H1 (cell line): ENCODE results near the gene SLC1A3. TPM values are rescaled to one million over a fixed set of nuclear protein-coding genes. Genes with fewer than 3 reads are reported as not detected.

Experiments
- CTCF ChIA-PET: fragments of 300-600 bp; sonication (Branson Sonifier 250); formaldehyde crosslinking; loops from one replicate; lab custom pipeline; 2021; ENCODE audit not compliant: partially characterized antibody; lab: Charles Lee
- POLR2A ChIA-PET: fragments of 300-600 bp; sonication (Branson Sonifier 250); formaldehyde crosslinking; loops from one replicate; lab custom pipeline; 2021; ENCODE audit warnings: inconsistent platforms; ENCODE audit not compliant: partially characterized antibody; lab: Charles Lee
- DNase-seq, 2 experiments: peaks; one replicate each; pipeline versions ENCODE4 v3.0.0 to v3.0.0-alpha.2; 2010 to 2022; ENCODE audit warnings: low spot score in 2 of 2, low read depth in 1 of 2, mixed read lengths in 1 of 2
- FAIRE-seq: peaks from 2 replicates; lab custom pipeline; 2011; peaks lifted over from hg19 to GRCh38; lab: Jason Lieb, UNC
- H2AFZ ChIP-seq: 2 replicates; pipeline ENCODE4 v1.8.1; 2012; ENCODE audit warnings: low read length, inconsistent platforms
- H2AK5ac ChIP-seq: 2 replicates; pipeline ENCODE4 v1.6.1; 2013; ENCODE audit warnings: low read depth, low read length
- H2BK120ac ChIP-seq: replicated peaks from 2 replicates; pipeline ENCODE3; 2013; ENCODE audit warnings: low read depth, low read length, inconsistent platforms
- H2BK12ac ChIP-seq: 2 replicates; pipeline ENCODE4 v1.6.1; 2013; ENCODE audit warnings: low read depth, low read length
- H2BK15ac ChIP-seq: 2 replicates; pipeline ENCODE4 v1.6.1; 2013; ENCODE audit warnings: low read length
- H2BK20ac ChIP-seq: 2 replicates; pipeline ENCODE4 v1.6.1; 2013; ENCODE audit warnings: low read length
- H2BK5ac ChIP-seq: 2 replicates; pipeline ENCODE4 v1.6.1; 2013; ENCODE audit warnings: low read depth, low read length
- H3K14ac ChIP-seq: 2 replicates; pipeline ENCODE4 v1.6.1; 2013; ENCODE audit warnings: inconsistent platforms; ENCODE audit not compliant: insufficient read length
- H3K18ac ChIP-seq: 2 replicates; pipeline ENCODE4 v1.6.1; 2013; ENCODE audit warnings: low read length; ENCODE audit errors: extremely low read depth
- H3K23ac ChIP-seq: 2 replicates; pipeline ENCODE4 v1.6.1; 2013; ENCODE audit warnings: inconsistent platforms; ENCODE audit not compliant: insufficient read length
- H3K23me2 ChIP-seq: 2 replicates; pipeline ENCODE4 v1.6.1; 2013; ENCODE audit warnings: low read depth, low read length
- H3K27ac ChIP-seq: 2 replicates; pipeline ENCODE4 v1.6.1; 2011; ENCODE audit warnings: low read depth, low read length, inconsistent platforms
- H3K27me3 ChIP-seq, 4 experiments: replicated peaks in 1 of 4; 1 replicate in 1 of 4; 2 replicates in 3 of 4; pipeline versions ENCODE4 v1.6.1 to v1.8.1; 2011 to 2013; ENCODE audit warnings: low read length in 3 of 4, mild to moderate bottlenecking in 3 of 4, inconsistent platforms in 2 of 4, mixed read lengths in 2 of 4, moderate library complexity in 1 of 4; ENCODE audit not compliant: control insufficient read depth in 3 of 4, insufficient read depth in 3 of 4; ENCODE audit errors: extremely low read depth in 1 of 4
- H3K36me3 ChIP-seq, 4 experiments: 2 replicates each; pipeline versions ENCODE4 v1.6.1 to v1.8.1; 2011 to 2013; ENCODE audit warnings: mild to moderate bottlenecking in 4 of 4, low read length in 3 of 4, moderate library complexity in 2 of 4, control low read depth in 1 of 4, inconsistent platforms in 1 of 4; ENCODE audit not compliant: insufficient read depth in 4 of 4, control insufficient read depth in 2 of 4
- H3K4ac ChIP-seq: replicated peaks from 2 replicates; pipeline ENCODE3; 2013; ENCODE audit warnings: low read length, low read depth, mixed read lengths, inconsistent platforms; ENCODE audit not compliant: insufficient read length
- H3K4me1 ChIP-seq, 4 experiments: replicated peaks in 1 of 4; 1 replicate in 1 of 4; 2 replicates in 3 of 4; pipeline versions ENCODE4 v1.6.1 to v1.8.1; 2011 to 2013; ENCODE audit warnings: low read length in 3 of 4, inconsistent platforms in 2 of 4, mixed read lengths in 1 of 4; ENCODE audit not compliant: insufficient read depth in 4 of 4, control insufficient read depth in 3 of 4
- H3K4me2 ChIP-seq, 2 experiments: 2 replicates each; pipeline versions ENCODE4 v1.6.1 to v1.8.1; 2011 to 2013; ENCODE audit warnings: low read depth in 2 of 2, low read length in 2 of 2, control low read depth in 1 of 2, inconsistent platforms in 1 of 2, mild to moderate bottlenecking in 1 of 2; ENCODE audit not compliant: insufficient read depth in 1 of 2
- H3K4me3 ChIP-seq, 4 experiments: fragments of 200-600, 300-600 bp in 1 of 4; sonication (generic), shearing (Covaris generic), sonication (Bioruptor Twin) in 1 of 4; 2 replicates each; pipeline versions ENCODE4 v1.5.1 to v1.8.1; 2011 to 2016; ENCODE audit warnings: low read length in 4 of 4, low read depth in 3 of 4, control low read depth in 2 of 4, inconsistent platforms in 2 of 4, mild to moderate bottlenecking in 2 of 4, mixed read lengths in 1 of 4, moderate library complexity in 1 of 4; ENCODE audit not compliant: insufficient read depth in 2 of 4; ENCODE audit errors: extremely low read depth in 1 of 4
- H3K56ac ChIP-seq: replicated peaks from 2 replicates; pipeline ENCODE3; 2013; ENCODE audit warnings: low read depth, mild to moderate bottlenecking, mixed read lengths, low read length, inconsistent platforms; ENCODE audit not compliant: insufficient read length
- H3K79me1 ChIP-seq: 2 replicates; pipeline ENCODE4 v1.6.1; 2013; ENCODE audit warnings: low read depth, low read length, control low read depth
- H3K79me2 ChIP-seq, 2 experiments: 2 replicates each; pipeline versions ENCODE4 v1.6.1 to v1.8.1; 2012 to 2013; ENCODE audit warnings: low read length in 2 of 2, mild to moderate bottlenecking in 2 of 2, inconsistent platforms in 1 of 2; ENCODE audit not compliant: insufficient read depth in 2 of 2, control insufficient read depth in 1 of 2
- H3K9ac ChIP-seq, 4 experiments: replicated peaks in 1 of 4; 1 replicate in 1 of 4; 2 replicates in 3 of 4; pipeline versions ENCODE4 v1.6.1 to v1.8.1; 2011 to 2013; ENCODE audit warnings: low read depth in 3 of 4, low read length in 3 of 4, control low read depth in 2 of 4, mild to moderate bottlenecking in 2 of 4, moderate library complexity in 2 of 4, inconsistent platforms in 1 of 4; ENCODE audit errors: extremely low read depth in 1 of 4
- H3K9me3 ChIP-seq, 2 experiments: 2 replicates each; pipeline versions ENCODE4 v1.6.1 to v1.8.1; 2012 to 2013; ENCODE audit warnings: mild to moderate bottlenecking in 2 of 2, moderate library complexity in 2 of 2, control low read depth in 1 of 2, inconsistent platforms in 1 of 2, low read depth in 1 of 2, low read length in 1 of 2, mixed read lengths in 1 of 2; ENCODE audit not compliant: insufficient read depth in 2 of 2
- H4K20me1 ChIP-seq, 2 experiments: replicated peaks in 1 of 2; 2 replicates each; pipeline versions ENCODE3 to v1.8.1; 2011 to 2013; ENCODE audit warnings: inconsistent platforms in 2 of 2, low read length in 2 of 2, mild to moderate bottlenecking in 1 of 2; ENCODE audit not compliant: insufficient read depth in 2 of 2, control insufficient read depth in 1 of 2
- H4K5ac ChIP-seq: 2 replicates; pipeline ENCODE4 v1.6.1; 2013; ENCODE audit warnings: low read length, low read depth, mixed read lengths, inconsistent platforms; ENCODE audit not compliant: insufficient read length
- H4K8ac ChIP-seq: 2 replicates; pipeline ENCODE4 v1.8.0; 2013; ENCODE audit warnings: mild to moderate bottlenecking, moderate library complexity, low read length, inconsistent platforms; ENCODE audit not compliant: insufficient read depth; ENCODE audit errors: extremely low read depth
- H4K91ac ChIP-seq: replicated peaks from 2 replicates; pipeline ENCODE3; 2013; ENCODE audit warnings: low read length, mixed read lengths, inconsistent platforms; ENCODE audit not compliant: insufficient read length
- FOSL1 ChIP-seq: IDR thresholded peaks from 2 replicates; pipeline ENCODE4 v1.6.1; 2011; ENCODE audit warnings: mild to moderate bottlenecking, low read depth, low read length, moderate library complexity; ENCODE audit not compliant: insufficient read depth
- GTF2F1 ChIP-seq: IDR thresholded peaks from 2 replicates; pipeline ENCODE4 v1.6.1; 2012; ENCODE audit warnings: low read depth, low read length, improper control_type of control experiment, borderline replicate concordance
- POLR2A ChIP-seq, 2 experiments: IDR thresholded peaks; 1 replicate in 1 of 2; 2 replicates in 1 of 2; pipeline ENCODE4 v1.6.1; 2011; ENCODE audit warnings: low read depth in 2 of 2, low read length in 2 of 2, mild to moderate bottlenecking in 2 of 2; ENCODE audit errors: control extremely low read depth in 1 of 2
- POU5F1 ChIP-seq: IDR thresholded peaks from 2 replicates; pipeline ENCODE4 v1.6.1; 2011; ENCODE audit warnings: low read depth, mild to moderate bottlenecking, low read length, moderate library complexity
- SIX5 ChIP-seq: IDR thresholded peaks from 2 replicates; pipeline ENCODE4 v1.6.1; 2011; ENCODE audit warnings: mild to moderate bottlenecking, low read depth, low read length
- USF2 ChIP-seq: IDR thresholded peaks from 2 replicates; pipeline ENCODE4 v1.6.1; 2011; ENCODE audit warnings: low read length, improper control_type of control experiment
- WGBS, 2 experiments: shearing (Covaris generic) in 1 of 2; methylation state at CpG; one replicate each; pipeline versions ENCODE4 v1.1.6 to v1.1.7; 2013 to 2015; ENCODE audit warnings: low lambda C conversion rate in 2 of 2, mixed read lengths in 2 of 2, inconsistent platforms in 1 of 2, low coverage in 1 of 2, missing lambda C conversion rate in 1 of 2; ENCODE audit not compliant: insufficient replicate concordance in 2 of 2, insufficient coverage in 1 of 2, insufficient read length in 1 of 2; ENCODE audit errors: extremely low coverage in 1 of 2, missing lambda C conversion rate in 1 of 2; 5-methylcytosine and 5-hydroxymethylcytosine counted together
- polyA plus RNA-seq, 7 experiments: library from polyadenylated mRNA; depleted of rRNA in 3 of 7; stranded (reverse) in 5 of 7; unstranded in 2 of 7; fragments of >200 nt in 5 of 7; fragments of 200-250 nt in 2 of 7; gene quantifications; 1 replicate in 5 of 7; 2 replicates in 1 of 7; 4 replicates in 1 of 7; pipeline versions ENCODE4 v1.2.1 to v1.2.3, GENCODE V29; 2011 to 2013; ENCODE audit warnings: missing spikeins in 2 of 7, mixed read lengths in 2 of 7
- total RNA-seq: library from RNA; stranded (reverse); fragmentation: NEBNext Ultra II Directional; extraction: Animal tissue kit (Norgen Biotek cat#: 25700); gene quantifications from 2 replicates; pipeline ENCODE4 v1.2.1, GENCODE V29; 2021

SLC1A3 gene
- total and polyA plus RNA-seq, 2 of the 8 experiments (the other 6 are each of a cell fraction or from before 2014, with no cell fraction given) = 26.7 to 35.3 TPM

GRCh38 chr5:36637516-36637915 lies 31.1 kb downstream of the SLC1A3 start:
- no peak for DNase-seq
- Histone ChIP-seq H3K56ac (no peak overlapping the region), H3K4ac (no peak overlapping the region), H4K91ac (no peak overlapping the region), H3K36me3 (peaks cover 0 to 13% (median 1%) of the 10 kb centered on the region in 4 experiments; a peak in 3 of 8 replicates), H3K23ac (no peak overlapping the region), H2BK15ac (no peak overlapping the region), H3K4me1 (peaks cover 0 to 4% (median 0%) of the 10 kb centered on the region in 4 experiments; a peak in 1 of 7 replicates), H4K8ac (no peak overlapping the region), H3K79me1 (no peaks in the 10 kb centered on the region), H4K20me1 (no peaks in the 10 kb centered on the region), H3K18ac (no peak overlapping the region), H2BK120ac (no peak overlapping the region), H2AK5ac (no peak overlapping the region), H2AFZ (no peak overlapping the region), H3K4me3 (no peak overlapping the region), H3K14ac (no peak overlapping the region), H3K9ac (no peak overlapping the region), H3K23me2 (no peaks in the 10 kb centered on the region; the same call in 1 of the 2 replicates), H3K9me3 (no peaks in the 10 kb centered on the region), H3K4me2 (no peak overlapping the region), H3K27ac (no peak overlapping the region), H4K5ac (no peak overlapping the region), H2BK12ac (no peak overlapping the region), H3K79me2 (no peaks in the 10 kb centered on the region), H2BK5ac (no peak overlapping the region), H3K27me3 (no peaks in the 10 kb centered on the region), H2BK20ac (no peak overlapping the region)
- no peak for FAIRE-seq
- 100% methylated on average over 1 of the region's 1 CpG; no CpG with 5 or more reads in 1 of the 2 experiments for WGBS, 2 experiments
- TF ChIP-seq USF2 (no peak), GTF2F1 (no peak), POU5F1 (no peak), SIX5 (no peak), POLR2A (IDR thresholded peaks at IDR 0.05; ENCODE audit: control extremely low read depth in 1 of 2, low read depth in 2 of 2, low read length in 2 of 2) (no peak), FOSL1 (no peak)
- POLR2A ChIA-PET = no interaction called here
- CTCF ChIA-PET = interaction anchor here (0.5 to 1.7 kb wide), 5 partner anchors 14 to 222 kb away, joined by 3 to 5 read pairs (median 3); no protein-coding TSS in a partner anchor
